T-helper 1 cell (primary cell): ENCODE data around the gene FFAR3.
"Not testable (repeated sequence)": the region's sequence is repeated elsewhere in the genome, so short reads cannot be mapped to it uniquely, and the experiment has no call there.

Experiments
- DNase-seq, 5 donors: peaks; one replicate each; pipeline ENCODE4 v3.0.0-alpha.2; 2012 to 2020

FFAR3 gene

GRCh38 chr19:35351411-35352176 is 6.7 kb upstream of the FFAR3 start:
- DNase-seq: no peak

GRCh38 chr19:35352177-35352447 is 6.1 kb upstream of the FFAR3 start:
- DNase-seq: no peak

- peak; percentile 38 to 70 (median 55) for DNase-seq
These were observed 5.6 kb upstream of the FFAR3 start for GRCh38 chr19:35352448-35353304.

GRCh38 chr19:35353635-35354034 is 4.6 kb upstream of the FFAR3 start:
- no peak for DNase-seq

GRCh38 chr19:35354898-35355297 is 3.4 kb upstream of the FFAR3 start:
- DNase-seq: no peak

GRCh38 chr19:35355791-35356460 is 2.3 kb upstream of the FFAR3 start:
- no peak for DNase-seq

- DNase-seq: not testable (repeated sequence)
These were observed 574 bp downstream of the FFAR3 start for GRCh38 chr19:35358834-35359233.

- not testable (repeated sequence) for DNase-seq
These were observed 1.1 kb downstream of the FFAR3 start for GRCh38 chr19:35359395-35359794.

GRCh38 chr19:35360081-35360480 is 1.8 kb downstream of the FFAR3 start:
- DNase-seq: not testable (repeated sequence)

- no peak for DNase-seq
These were observed 2.7 kb downstream of the FFAR3 start for GRCh38 chr19:35360880-35361420.

- no peak for DNase-seq
These were observed 4.2 kb downstream of the FFAR3 start for GRCh38 chr19:35362261-35363000.

- no peak for DNase-seq
These were observed 4.8 kb downstream of the FFAR3 start for GRCh38 chr19:35363001-35363590.

GRCh38 chr19:35363711-35364425 is 5.6 kb downstream of the FFAR3 start:
- DNase-seq: no peak

GRCh38 chr19:35365303-35365702 is 7.0 kb downstream of the FFAR3 start:
- DNase-seq: no peak

GRCh38 chr19:35368378-35368777 is 10.1 kb downstream of the FFAR3 start:
- no peak for DNase-seq

GRCh38 chr19:35369522-35369921 is 11.3 kb downstream of the FFAR3 start:
- no peak for DNase-seq

- no peak for DNase-seq
These were observed 12.5 kb downstream of the FFAR3 start, which contains the start of gene GPR42 for GRCh38 chr19:35370722-35371121. TSS of gene GPR42 (plus strand) at chr19:35371068. CDS start at chr19:35371360, 292 bp downstream.

GRCh38 chr19:35373492-35373891 is 15.2 kb downstream of the FFAR3 start:
- DNase-seq: no peak

GRCh38 chr19:35374031-35374430 is 15.8 kb downstream of the FFAR3 start:
- DNase-seq: not testable (repeated sequence)

GRCh38 chr19:35375505-35376307 is 17.4 kb downstream of the FFAR3 start:
- no peak for DNase-seq
